KOPT-K1 (cell line): Measurements from ENCODE around the gene LGALS7B.
"Not testable (repeated sequence)": the region's sequence is repeated elsewhere in the genome, so short reads cannot be mapped to it uniquely, and the experiment has no call there.

ENCODE experiments used
- H3K27ac ChIP-seq: fragments of 200-600 bp; sonication (generic); 2 replicates; pipeline ENCODE4 v1.5.1; 2016; ENCODE audit warnings: antibody characterized with exemption, mild to moderate bottlenecking, low read depth, low read length; ENCODE audit not compliant: poor library complexity, severe bottlenecking
- H3K36me3 ChIP-seq: fragments of 200-600 bp; sonication (generic); 2 replicates; pipeline ENCODE4 v1.5.1; 2017; ENCODE audit warnings: antibody characterized with exemption, mild to moderate bottlenecking, low read length, moderate library complexity; ENCODE audit not compliant: insufficient read depth
- H3K9me3 ChIP-seq: fragments of 200-600 bp; sonication (generic); 2 replicates; pipeline ENCODE4 v1.5.1; 2017; ENCODE audit warnings: antibody characterized with exemption, low read length, mild to moderate bottlenecking; ENCODE audit not compliant: insufficient read depth, poor library complexity, severe bottlenecking

The LGALS7B gene

GRCh38 chr19:38788478-38789243 is at the start of gene LGALS7B:
LGALS7B (plus strand) TSS chr19:38789200; CDS start chr19:38789227, 27 bp downstream.
- no peak within 1 kb of the TSS for H3K27ac ChIP-seq
- H3K9me3 ChIP-seq: no peaks in the 10 kb centered on the region
- no peaks in the 10 kb centered on the region for H3K36me3 ChIP-seq

GRCh38 chr19:38739440-38740256 is 49.4 kb upstream of the LGALS7B start:
- H3K9me3 ChIP-seq: no peaks in the 10 kb centered on the region
- no peaks in the 10 kb centered on the region for H3K36me3 ChIP-seq
- H3K27ac ChIP-seq: no peak overlapping the region

- Histone ChIP-seq H3K9me3 (no peaks in the 10 kb centered on the region), H3K36me3 (no peaks in the 10 kb centered on the region), H3K27ac (no peak overlapping the region)
Observed at GRCh38 chr19:38740257-38740592, 48.8 kb upstream of the LGALS7B start.

GRCh38 chr19:38740932-38741331 is 48.1 kb upstream of the LGALS7B start:
- no peaks in the 10 kb centered on the region for H3K36me3 ChIP-seq
- no peak overlapping the region for H3K27ac ChIP-seq
- H3K9me3 ChIP-seq: no peaks in the 10 kb centered on the region

GRCh38 chr19:38741670-38742069 is 47.3 kb upstream of the LGALS7B start:
- no peaks in the 10 kb centered on the region for H3K9me3 ChIP-seq
- H3K36me3 ChIP-seq: no peaks in the 10 kb centered on the region
- no peak overlapping the region for H3K27ac ChIP-seq

- Histone ChIP-seq H3K27ac (no peak overlapping the region), H3K9me3 (no peaks in the 10 kb centered on the region), H3K36me3 (no peaks in the 10 kb centered on the region)
Observed at GRCh38 chr19:38742296-38742695, 46.7 kb upstream of the LGALS7B start.

GRCh38 chr19:38742906-38743305 is 46.1 kb upstream of the LGALS7B start:
- H3K27ac ChIP-seq: no peak overlapping the region
- H3K36me3 ChIP-seq: no peaks in the 10 kb centered on the region
- H3K9me3 ChIP-seq: no peaks in the 10 kb centered on the region

- no peaks in the 10 kb centered on the region for H3K36me3 ChIP-seq
- no peak overlapping the region for H3K27ac ChIP-seq
- no peaks in the 10 kb centered on the region for H3K9me3 ChIP-seq
Observed at GRCh38 chr19:38743394-38744297, 45.4 kb upstream of the LGALS7B start.

GRCh38 chr19:38744298-38744681 is 44.7 kb upstream of the LGALS7B start, which contains the start of gene CAPN12:
CAPN12 (minus strand) TSS chr19:38744474; CDS start chr19:38744165, 309 bp downstream.
- no peaks in the 10 kb centered on the region for H3K9me3 ChIP-seq
- no peaks in the 10 kb centered on the region for H3K36me3 ChIP-seq
- no peak within 1 kb of the TSS for H3K27ac ChIP-seq

- H3K36me3 ChIP-seq: no peaks in the 10 kb centered on the region
- no peak overlapping the region for H3K27ac ChIP-seq
- H3K9me3 ChIP-seq: no peaks in the 10 kb centered on the region
Observed at GRCh38 chr19:38744874-38745273, 44.1 kb upstream of the LGALS7B start.

- no peak overlapping the region for H3K27ac ChIP-seq
- no peaks in the 10 kb centered on the region for H3K9me3 ChIP-seq
- no peaks in the 10 kb centered on the region for H3K36me3 ChIP-seq
Observed at GRCh38 chr19:38745316-38745715, 43.7 kb upstream of the LGALS7B start.

- H3K9me3 ChIP-seq, H3K27ac ChIP-seq, H3K36me3 ChIP-seq: not testable (repeated sequence)
Observed at GRCh38 chr19:38753783-38754182, 35.2 kb upstream of the LGALS7B start.

- not testable (repeated sequence) for H3K36me3 ChIP-seq, H3K27ac ChIP-seq, H3K9me3 ChIP-seq
Observed at GRCh38 chr19:38754196-38754595, 34.8 kb upstream of the LGALS7B start.

- Histone ChIP-seq H3K9me3 (no peaks in the 10 kb centered on the region), H3K27ac (no peak overlapping the region), H3K36me3 (no peaks in the 10 kb centered on the region)
Observed at GRCh38 chr19:38759590-38760003, 29.4 kb upstream of the LGALS7B start.
